ENCODE measurements around the gene HNRNPC. TPM values are rescaled to one million over a fixed set of nuclear protein-coding genes. Genes with fewer than 3 reads are reported as not detected.
"Not testable (repeated sequence)": the region's sequence is repeated elsewhere in the genome, so short reads cannot be mapped to it uniquely, and the experiment has no call there.

Gene HNRNPC
- total RNA-seq, 1 donor from 2014 or later: 388 TPM

DNA sequence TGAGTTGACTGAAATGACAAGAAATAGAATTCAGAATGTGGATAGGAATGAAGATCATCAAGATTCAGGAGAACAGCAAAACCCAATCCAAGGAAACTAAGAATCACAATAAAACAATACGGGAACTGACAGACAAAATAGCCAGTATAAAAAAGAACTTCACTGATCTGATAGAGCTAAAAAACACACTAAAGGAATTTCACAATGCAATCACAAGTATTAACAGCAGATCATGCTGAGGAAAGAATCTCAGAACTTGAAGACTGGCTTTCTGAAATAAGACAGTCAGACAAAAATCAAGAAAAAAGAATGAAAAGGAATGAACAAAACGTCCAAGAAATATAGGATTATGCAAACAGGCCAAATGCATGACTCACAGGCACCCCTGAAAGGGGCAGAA, 98.1 kb downstream of the HNRNPC start:
- H3K9me3 ChIP-seq: no peaks in the 10 kb centered on the region
- H3K27ac ChIP-seq: no peak overlapping the region
- no peaks in the 10 kb centered on the region for H3K4me1 ChIP-seq
- H3K27me3 ChIP-seq (ENCODE audit: low read depth): peaks cover 5% of the 10 kb centered on the region
- TF ChIP-seq, protein P1, sequence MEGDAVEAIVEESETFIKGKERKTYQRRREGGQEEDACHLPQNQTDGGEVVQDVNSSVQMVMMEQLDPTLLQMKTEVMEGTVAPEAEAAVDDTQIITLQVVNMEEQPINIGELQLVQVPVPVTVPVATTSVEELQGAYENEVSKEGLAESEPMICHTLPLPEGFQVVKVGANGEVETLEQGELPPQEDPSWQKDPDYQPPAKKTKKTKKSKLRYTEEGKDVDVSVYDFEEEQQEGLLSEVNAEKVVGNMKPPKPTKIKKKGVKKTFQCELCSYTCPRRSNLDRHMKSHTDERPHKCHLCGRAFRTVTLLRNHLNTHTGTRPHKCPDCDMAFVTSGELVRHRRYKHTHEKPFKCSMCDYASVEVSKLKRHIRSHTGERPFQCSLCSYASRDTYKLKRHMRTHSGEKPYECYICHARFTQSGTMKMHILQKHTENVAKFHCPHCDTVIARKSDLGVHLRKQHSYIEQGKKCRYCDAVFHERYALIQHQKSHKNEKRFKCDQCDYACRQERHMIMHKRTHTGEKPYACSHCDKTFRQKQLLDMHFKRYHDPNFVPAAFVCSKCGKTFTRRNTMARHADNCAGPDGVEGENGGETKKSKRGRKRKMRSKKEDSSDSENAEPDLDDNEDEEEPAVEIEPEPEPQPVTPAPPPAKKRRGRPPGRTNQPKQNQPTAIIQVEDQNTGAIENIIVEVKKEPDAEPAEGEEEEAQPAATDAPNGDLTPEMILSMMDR (IDR thresholded peaks at IDR 0.05): no peak
- no peak for ATAC-seq
- H3K36me3 ChIP-seq: no peaks in the 10 kb centered on the region
- intact Hi-C loops (cut with DNase I): no loop called here
- no peak overlapping the region for H3K4me3 ChIP-seq
- DNase-seq: no peak

DNA sequence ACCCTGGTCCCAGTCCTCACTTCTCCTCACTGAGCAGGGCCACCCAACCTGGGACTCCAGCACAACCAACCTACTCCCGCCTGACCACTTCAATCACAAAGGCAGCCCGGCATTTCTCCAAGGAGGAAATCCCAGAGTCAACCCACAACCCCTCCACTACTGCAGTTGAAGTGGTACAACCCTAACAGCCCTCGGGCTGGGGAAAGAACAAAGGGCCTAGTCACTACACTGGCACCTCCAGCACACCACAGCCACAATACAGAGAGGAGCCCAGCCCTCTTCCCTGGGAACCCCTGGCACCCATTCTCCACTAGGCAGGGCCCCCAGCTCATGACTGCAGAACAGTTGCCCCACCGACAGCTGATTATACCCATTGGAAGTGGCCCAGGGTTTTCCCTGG, 99.7 kb downstream of the HNRNPC start:
- TF ChIP-seq, protein P1 (IDR thresholded peaks at IDR 0.05): no peak
- ATAC-seq (peak; percentile 28 to 72), DNase-seq (no peak)
- H3K4me3 ChIP-seq: no peak overlapping the region
- no peak overlapping the region for H3K27ac ChIP-seq
- peaks cover 5% of the 10 kb centered on the region for H3K27me3 ChIP-seq (ENCODE audit: low read depth)
- intact Hi-C loops (cut with DNase I): no loop called here
- no peaks in the 10 kb centered on the region for H3K9me3 ChIP-seq
- no peaks in the 10 kb centered on the region for H3K36me3 ChIP-seq
- no peaks in the 10 kb centered on the region for H3K4me1 ChIP-seq

DNA sequence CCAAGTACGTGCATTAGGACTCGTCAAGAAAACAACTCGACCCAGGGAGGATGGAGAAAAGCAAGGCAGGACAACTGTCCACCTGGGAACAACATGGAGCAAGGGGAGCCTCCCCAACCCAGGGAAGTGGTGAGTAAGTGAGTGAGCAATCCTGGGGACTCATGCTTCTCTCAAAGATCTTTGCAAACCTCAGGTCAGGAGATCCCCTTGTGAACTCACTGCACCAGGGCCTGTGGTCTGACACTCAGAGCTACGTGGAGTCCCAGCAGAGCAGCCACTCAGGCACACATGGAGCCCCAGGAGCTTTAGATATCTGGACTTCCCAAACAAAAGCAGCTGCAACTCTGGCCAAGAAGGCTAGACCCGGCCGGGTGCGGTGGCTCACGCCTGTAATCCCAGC, 101.2 kb downstream of the HNRNPC start:
- no peaks in the 10 kb centered on the region for H3K36me3 ChIP-seq
- H3K27ac ChIP-seq: no peak overlapping the region
- no peak overlapping the region for H3K4me3 ChIP-seq
- TF ChIP-seq, protein P1 (IDR thresholded peaks at IDR 0.05): no peak
- intact Hi-C loops (cut with DNase I): no loop called here
- DNase-seq: no peak
- no peak for ATAC-seq
- H3K9me3 ChIP-seq: no peaks in the 10 kb centered on the region
- no peaks in the 10 kb centered on the region for H3K4me1 ChIP-seq
- peaks cover 5% of the 10 kb centered on the region for H3K27me3 ChIP-seq (ENCODE audit: low read depth)

GRCh38 chr14:21165670-21166069, 103.6 kb downstream of the HNRNPC start:
- H3K4me3 ChIP-seq; H3K36me3 ChIP-seq; H3K9me3 ChIP-seq; intact Hi-C loops (cut with DNase I); H3K27me3 ChIP-seq (ENCODE audit: low read depth); H3K4me1 ChIP-seq; ATAC-seq; H3K27ac ChIP-seq; DNase-seq: not testable (repeated sequence)

- H3K9me3 ChIP-seq; DNase-seq; H3K4me1 ChIP-seq; ATAC-seq; H3K36me3 ChIP-seq; intact Hi-C loops (cut with DNase I); H3K4me3 ChIP-seq; H3K27ac ChIP-seq; H3K27me3 ChIP-seq (ENCODE audit: low read depth): not testable (repeated sequence)
Observed at GRCh38 chr14:21165002-21165605, 104.1 kb downstream of the HNRNPC start.

DNA sequence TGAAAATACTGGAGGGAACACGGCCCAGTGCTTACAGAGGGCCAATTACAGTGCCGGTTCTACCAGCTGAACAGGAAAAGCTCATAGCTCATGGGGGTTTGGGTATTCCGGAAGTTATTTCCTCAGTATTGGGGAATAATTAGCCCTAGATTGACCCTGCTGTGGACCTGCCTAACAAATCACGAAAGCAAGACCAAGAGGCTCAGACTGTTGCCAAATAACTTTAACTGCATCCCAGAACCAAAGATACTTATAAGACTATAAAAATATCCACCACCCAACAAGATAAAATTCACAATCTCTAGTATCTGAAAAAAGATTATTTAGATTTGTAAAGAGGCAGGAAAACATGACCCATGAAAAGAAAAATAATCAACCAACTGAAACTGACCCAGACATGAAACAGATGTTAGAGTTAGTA, 105.4 kb downstream of the HNRNPC start:
- no peak for DNase-seq
- Histone ChIP-seq H3K36me3 (no peaks in the 10 kb centered on the region), H3K4me1 (no peaks in the 10 kb centered on the region), H3K4me3 (no peak overlapping the region), H3K27me3 (ENCODE audit: low read depth) (no peaks in the 10 kb centered on the region), H3K9me3 (no peaks in the 10 kb centered on the region), H3K27ac (no peak overlapping the region)
- TF ChIP-seq, protein P1 (IDR thresholded peaks at IDR 0.05): no peak
- ATAC-seq: no peak
- intact Hi-C loops (cut with DNase I): no loop called here
